Measurements from ENCODE around the gene CSH1.
"Not testable (repeated sequence)": the region's sequence is repeated elsewhere in the genome, so short reads cannot be mapped to it uniquely, and the experiment has no call there.

CSH1 gene

GRCh38 chr17:63896524-63897354 lies at the start of gene CSH1:
Gene CSH1, minus strand, starts transcription at chr17:63896574. Its CDS starts 63 bp downstream, at chr17:63896511.
- DNase-seq (ENCODE audit: low read depth) = not testable (repeated sequence)

DNA sequence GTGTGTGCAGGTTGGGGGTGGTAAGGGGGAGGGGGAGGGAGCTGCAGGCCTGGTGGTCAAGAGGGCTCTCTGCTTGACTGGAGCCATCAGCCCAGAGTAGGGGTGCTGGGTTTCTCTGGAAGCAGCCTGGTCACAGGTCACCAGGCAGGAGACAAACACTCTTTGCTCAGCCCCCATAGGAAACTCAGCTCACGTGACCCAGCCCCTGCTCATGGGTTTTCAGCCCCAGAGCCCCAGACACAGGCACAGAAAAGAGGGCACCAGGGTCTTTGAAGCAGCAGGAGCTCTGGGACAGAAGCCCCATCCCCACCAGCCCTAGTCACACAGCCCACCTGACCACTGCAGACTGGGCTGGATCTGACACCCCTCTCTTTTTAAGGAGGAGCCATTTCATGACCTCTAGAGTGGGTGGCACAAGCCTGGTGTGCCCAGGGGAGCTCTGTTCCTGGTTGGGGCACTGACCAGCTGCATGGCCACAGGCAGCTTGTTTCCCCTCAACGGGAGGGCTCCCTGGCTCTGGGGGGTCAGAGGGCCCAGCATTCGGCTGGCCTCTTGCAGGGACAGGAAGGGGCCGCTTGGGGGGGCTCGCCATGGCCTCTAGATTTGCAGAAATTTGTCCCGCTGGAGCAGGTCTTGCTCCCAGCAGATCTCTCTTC lies 49.5 kb upstream of the CSH1 start:
- no peak for DNase-seq (ENCODE audit: low read depth)
- TF ChIP-seq, protein P1, sequence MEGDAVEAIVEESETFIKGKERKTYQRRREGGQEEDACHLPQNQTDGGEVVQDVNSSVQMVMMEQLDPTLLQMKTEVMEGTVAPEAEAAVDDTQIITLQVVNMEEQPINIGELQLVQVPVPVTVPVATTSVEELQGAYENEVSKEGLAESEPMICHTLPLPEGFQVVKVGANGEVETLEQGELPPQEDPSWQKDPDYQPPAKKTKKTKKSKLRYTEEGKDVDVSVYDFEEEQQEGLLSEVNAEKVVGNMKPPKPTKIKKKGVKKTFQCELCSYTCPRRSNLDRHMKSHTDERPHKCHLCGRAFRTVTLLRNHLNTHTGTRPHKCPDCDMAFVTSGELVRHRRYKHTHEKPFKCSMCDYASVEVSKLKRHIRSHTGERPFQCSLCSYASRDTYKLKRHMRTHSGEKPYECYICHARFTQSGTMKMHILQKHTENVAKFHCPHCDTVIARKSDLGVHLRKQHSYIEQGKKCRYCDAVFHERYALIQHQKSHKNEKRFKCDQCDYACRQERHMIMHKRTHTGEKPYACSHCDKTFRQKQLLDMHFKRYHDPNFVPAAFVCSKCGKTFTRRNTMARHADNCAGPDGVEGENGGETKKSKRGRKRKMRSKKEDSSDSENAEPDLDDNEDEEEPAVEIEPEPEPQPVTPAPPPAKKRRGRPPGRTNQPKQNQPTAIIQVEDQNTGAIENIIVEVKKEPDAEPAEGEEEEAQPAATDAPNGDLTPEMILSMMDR (IDR thresholded peaks at IDR 0.05; ENCODE audit: insufficient read depth, low read depth, low read length, missing control alignments) = no peak
- H3K4me3 ChIP-seq (ENCODE audit: low read length) = no peak overlapping the region

More at GRCh38 chr17:63896524-63897354, at the start of gene CSH1:
- H3K4me3 ChIP-seq (ENCODE audit: low read length) = not testable (repeated sequence)

GRCh38 chr17:63944736-63945499 lies 48.5 kb upstream of the CSH1 start:
- no peak for DNase-seq (ENCODE audit: low read depth)
- TF ChIP-seq, protein P1 (IDR thresholded peaks at IDR 0.05; ENCODE audit: insufficient read depth, low read depth, low read length, missing control alignments) = no peak
- H3K4me3 ChIP-seq (ENCODE audit: low read length) = no peak overlapping the region

DNA sequence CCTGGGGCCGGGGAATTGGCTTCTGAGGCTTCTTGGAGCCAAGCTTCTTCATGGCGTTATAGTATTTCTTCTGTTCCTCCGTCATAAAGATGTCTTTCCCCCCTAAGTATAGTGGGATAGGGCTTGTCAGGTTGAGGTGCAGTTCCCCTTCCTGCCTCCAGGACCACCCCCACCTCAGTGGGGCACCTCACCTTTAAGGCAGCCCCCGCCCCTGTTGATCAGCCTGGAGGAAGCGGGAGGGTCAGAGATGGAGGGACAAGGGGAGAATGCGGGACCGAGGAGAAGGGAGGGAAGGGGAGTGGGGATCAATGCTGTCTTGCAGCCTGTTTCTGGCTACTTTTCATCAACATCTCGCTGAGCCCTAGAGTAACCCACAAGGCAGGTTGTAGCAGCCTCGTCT lies 47.4 kb upstream of the CSH1 start:
- no peak for DNase-seq (ENCODE audit: low read depth)
- TF ChIP-seq, protein P1 (IDR thresholded peaks at IDR 0.05; ENCODE audit: insufficient read depth, low read depth, low read length, missing control alignments) = no peak
- no peak overlapping the region for H3K4me3 ChIP-seq (ENCODE audit: low read length)

DNA sequence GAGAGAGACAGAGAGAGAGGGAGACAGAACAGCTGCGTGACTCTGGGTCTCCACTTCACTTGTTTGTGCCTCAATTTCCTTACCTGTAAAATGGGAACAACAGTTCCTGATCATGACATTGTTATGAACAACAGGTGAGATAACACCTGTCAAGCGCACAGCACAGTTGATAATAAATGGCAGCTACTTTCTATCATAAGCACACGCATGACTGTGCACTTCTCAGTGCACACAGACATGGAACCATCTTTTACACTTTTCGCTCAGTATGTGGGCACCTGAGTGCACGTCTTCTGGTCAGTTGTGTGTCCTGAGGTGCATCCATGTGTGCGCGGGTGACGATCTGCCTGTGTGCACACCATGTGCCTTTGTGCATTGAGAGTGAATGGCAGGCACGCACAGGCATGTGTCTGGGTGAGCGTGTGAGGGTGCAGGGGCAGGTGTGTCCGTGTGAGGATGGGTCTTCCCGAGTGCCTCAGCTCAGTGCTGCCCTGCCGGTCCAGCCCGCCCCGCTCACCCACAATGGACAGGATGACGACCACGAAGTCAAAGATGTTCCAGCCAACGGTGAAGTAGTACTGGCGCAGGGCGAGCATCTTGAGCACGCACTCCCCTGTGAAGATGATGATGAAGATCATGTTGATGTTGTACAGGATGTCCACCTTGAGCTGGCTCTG lies 46.1 kb upstream of the CSH1 start:
- TF ChIP-seq, protein P1 (IDR thresholded peaks at IDR 0.05; ENCODE audit: insufficient read depth, low read depth, low read length, missing control alignments) = no peak
- no peak for DNase-seq (ENCODE audit: low read depth)
- no peak overlapping the region for H3K4me3 ChIP-seq (ENCODE audit: low read length)

- TF ChIP-seq, protein P1 (IDR thresholded peaks at IDR 0.05; ENCODE audit: insufficient read depth, low read depth, low read length, missing control alignments) = no peak
- no peak for DNase-seq (ENCODE audit: low read depth)
- no peak overlapping the region for H3K4me3 ChIP-seq (ENCODE audit: low read length)
Measured at GRCh38 chr17:63941751-63942150, 45.4 kb upstream of the CSH1 start.

Data from epithelial cell of esophagus (primary cell).